Measurements from ENCODE around the gene SCN11A. TPM values are rescaled to one million over a fixed set of nuclear protein-coding genes. Genes with fewer than 3 reads are reported as not detected.

Gene SCN11A
- total RNA-seq, 1 experiment from 2014 or later, result not detected

DNA sequence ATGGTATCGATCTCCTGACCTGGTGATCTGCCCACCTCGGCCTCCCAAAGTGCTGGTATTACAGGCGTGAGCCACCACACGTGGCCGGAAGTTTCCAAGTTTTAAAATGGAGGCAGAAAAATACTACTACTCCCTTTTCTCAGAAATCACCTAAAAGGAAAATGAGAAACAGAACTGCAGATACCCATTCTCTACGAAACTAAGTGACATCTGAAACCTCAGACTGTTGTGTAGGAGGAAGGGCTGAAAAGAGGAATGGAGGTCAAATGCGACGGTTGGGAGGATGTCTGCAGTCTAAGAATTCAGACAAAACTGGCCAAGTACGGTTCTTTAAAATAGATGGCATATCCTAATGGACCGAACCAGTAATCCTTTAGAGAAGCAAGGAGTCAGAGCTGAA is 24.2 kb upstream of the SCN11A start:
- Histone ChIP-seq H3K9me2 (replicated peaks; ENCODE audit: low read length) (no peaks in the 10 kb centered on the region), H3K4me2 (ENCODE audit: low read length) (no peak overlapping the region), H4K20me1 (ENCODE audit: low read length) (no peaks in the 10 kb centered on the region), H3K36me3 (ENCODE audit: low read depth, low read length) (peaks cover 23% of the 10 kb centered on the region), H3K4me3 (ENCODE audit: low read length) (no peak overlapping the region), H3K9ac (ENCODE audit: low read length) (no peak overlapping the region), H3K27ac (ENCODE audit: low read length) (no peak overlapping the region), H3K4me1 (ENCODE audit: insufficient read depth, low read length) (no peaks in the 10 kb centered on the region), H3K9me3 (ENCODE audit: low read length) (no peaks in the 10 kb centered on the region), H3K27me3 (ENCODE audit: low read length) (no peaks in the 10 kb centered on the region), H3F3A (ENCODE audit: low read length, unreplicated experiment) (no peaks in the 10 kb centered on the region), H3K79me2 (ENCODE audit: low read length) (no peaks in the 10 kb centered on the region), H2AFZ (ENCODE audit: low read length) (no peak overlapping the region)
- ChIA-PET POLR2A (ENCODE audit: unreplicated experiment) (no interaction called here), CTCF (no interaction called here)
- no TSS peak for BruUV-seq (replicated peaks)
- DNase-seq (no peak), ATAC-seq (no peak)
- intact Hi-C loops (cut with micrococcal nuclease), result no loop called here
- TF ChIP-seq, protein P1, sequence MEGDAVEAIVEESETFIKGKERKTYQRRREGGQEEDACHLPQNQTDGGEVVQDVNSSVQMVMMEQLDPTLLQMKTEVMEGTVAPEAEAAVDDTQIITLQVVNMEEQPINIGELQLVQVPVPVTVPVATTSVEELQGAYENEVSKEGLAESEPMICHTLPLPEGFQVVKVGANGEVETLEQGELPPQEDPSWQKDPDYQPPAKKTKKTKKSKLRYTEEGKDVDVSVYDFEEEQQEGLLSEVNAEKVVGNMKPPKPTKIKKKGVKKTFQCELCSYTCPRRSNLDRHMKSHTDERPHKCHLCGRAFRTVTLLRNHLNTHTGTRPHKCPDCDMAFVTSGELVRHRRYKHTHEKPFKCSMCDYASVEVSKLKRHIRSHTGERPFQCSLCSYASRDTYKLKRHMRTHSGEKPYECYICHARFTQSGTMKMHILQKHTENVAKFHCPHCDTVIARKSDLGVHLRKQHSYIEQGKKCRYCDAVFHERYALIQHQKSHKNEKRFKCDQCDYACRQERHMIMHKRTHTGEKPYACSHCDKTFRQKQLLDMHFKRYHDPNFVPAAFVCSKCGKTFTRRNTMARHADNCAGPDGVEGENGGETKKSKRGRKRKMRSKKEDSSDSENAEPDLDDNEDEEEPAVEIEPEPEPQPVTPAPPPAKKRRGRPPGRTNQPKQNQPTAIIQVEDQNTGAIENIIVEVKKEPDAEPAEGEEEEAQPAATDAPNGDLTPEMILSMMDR (conservative IDR thresholded peaks at IDR 0.05; ENCODE audit: low read depth, low read length), result no peak
- TF ChIP-seq EZH2 (IDR thresholded peaks at IDR 0.05; ENCODE audit: low read length, unreplicated experiment) (no peak), EZH2phosphoT487 (IDR thresholded peaks at IDR 0.05; ENCODE audit: borderline replicate concordance, low read length) (no peak)

DNA sequence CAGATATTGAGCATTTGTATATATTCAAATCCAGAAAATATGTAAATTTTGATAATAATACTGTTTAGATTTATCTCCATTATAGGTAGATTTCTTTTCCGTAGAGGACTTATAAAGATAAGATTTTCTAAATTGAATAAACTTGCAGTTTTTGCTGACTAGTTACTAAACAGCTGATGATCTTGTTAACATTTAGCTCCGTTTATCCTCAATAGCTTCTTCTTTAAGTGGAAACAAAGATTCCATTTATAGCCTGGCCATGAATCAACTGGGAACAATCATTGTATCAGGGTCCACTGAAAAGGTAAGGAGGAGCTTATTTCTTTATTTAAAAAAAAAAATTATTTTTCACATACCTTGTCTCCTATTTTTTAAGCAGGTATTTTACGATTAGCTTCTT is 16.8 kb upstream of the SCN11A start:
- Histone ChIP-seq H3K27me3 (ENCODE audit: low read length) (no peaks in the 10 kb centered on the region), H3K36me3 (ENCODE audit: low read depth, low read length) (peaks cover 8% of the 10 kb centered on the region; the same call in 1 of the 2 replicates), H4K20me1 (ENCODE audit: low read length) (no peaks in the 10 kb centered on the region), H3K4me1 (ENCODE audit: insufficient read depth, low read length) (no peaks in the 10 kb centered on the region), H2AFZ (ENCODE audit: low read length) (no peak overlapping the region), H3K9me3 (ENCODE audit: low read length) (no peaks in the 10 kb centered on the region), H3K9ac (ENCODE audit: low read length) (no peak overlapping the region), H3K27ac (ENCODE audit: low read length) (no peak overlapping the region), H3K4me3 (ENCODE audit: low read length) (no peak overlapping the region), H3K79me2 (ENCODE audit: low read length) (no peaks in the 10 kb centered on the region), H3K9me2 (replicated peaks; ENCODE audit: low read length) (no peaks in the 10 kb centered on the region), H3F3A (ENCODE audit: low read length, unreplicated experiment) (no peaks in the 10 kb centered on the region), H3K4me2 (ENCODE audit: low read length) (no peak overlapping the region)
- ChIA-PET CTCF (no interaction called here), POLR2A (ENCODE audit: unreplicated experiment) (interaction anchor here (1.0 kb wide), 1 partner anchor 9 kb away, joined by 16 read pairs; no protein-coding TSS in a partner anchor)
- no peak for TF ChIP-seq EZH2phosphoT487 (IDR thresholded peaks at IDR 0.05; ENCODE audit: borderline replicate concordance, low read length)
- TF ChIP-seq, protein P1 (conservative IDR thresholded peaks at IDR 0.05; ENCODE audit: low read depth, low read length), result no peak
- TF ChIP-seq EZH2 (IDR thresholded peaks at IDR 0.05; ENCODE audit: low read length, unreplicated experiment), result no peak
- no TSS peak for BruUV-seq (replicated peaks)
- no peak for DNase-seq
- ATAC-seq, result no peak
- intact Hi-C loops (cut with micrococcal nuclease), result no loop called here

DNA sequence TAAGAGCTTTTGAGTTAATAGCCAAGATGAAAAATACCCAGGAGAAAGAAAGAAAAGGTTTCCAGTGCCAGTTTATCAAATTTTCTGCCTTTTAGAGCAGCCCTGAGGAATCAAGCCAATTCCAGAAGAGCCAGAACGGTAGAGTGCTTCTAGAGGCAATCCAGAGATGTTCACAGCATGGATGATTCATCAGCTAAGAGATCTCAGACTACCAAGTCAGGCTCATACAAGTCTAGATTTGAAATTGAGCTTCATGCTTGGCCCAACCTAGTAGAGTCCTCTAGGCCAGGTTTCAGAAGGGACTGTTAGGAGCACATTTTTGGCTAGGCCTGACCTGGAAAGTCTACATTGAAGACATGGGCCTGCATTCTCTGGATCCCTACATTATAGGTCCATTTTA is 15.5 kb upstream of the SCN11A start:
- no peak overlapping the region for H3K4me3 ChIP-seq (ENCODE audit: low read length)
- H3K9me3 ChIP-seq (ENCODE audit: low read length), result no peaks in the 10 kb centered on the region
- H3K36me3 ChIP-seq (ENCODE audit: low read depth, low read length), result peaks cover 8% of the 10 kb centered on the region; the same call in 1 of the 2 replicates
- CTCF ChIA-PET, result no interaction called here
- TSS peak; percentile 6 for BruUV-seq (replicated peaks)
- H3K4me1 ChIP-seq (ENCODE audit: insufficient read depth, low read length), result no peaks in the 10 kb centered on the region
- POLR2A ChIA-PET (ENCODE audit: unreplicated experiment), result no interaction called here
- H4K20me1 ChIP-seq (ENCODE audit: low read length), result no peaks in the 10 kb centered on the region
- H3F3A ChIP-seq (ENCODE audit: low read length, unreplicated experiment), result no peaks in the 10 kb centered on the region
- H2AFZ ChIP-seq (ENCODE audit: low read length), result no peak overlapping the region
- H3K27me3 ChIP-seq (ENCODE audit: low read length), result no peaks in the 10 kb centered on the region
- no peak for ATAC-seq
- H3K9ac ChIP-seq (ENCODE audit: low read length), result no peak overlapping the region
- H3K4me2 ChIP-seq (ENCODE audit: low read length), result no peak overlapping the region
- intact Hi-C loops (cut with micrococcal nuclease), result no loop called here
- H3K79me2 ChIP-seq (ENCODE audit: low read length), result no peaks in the 10 kb centered on the region
- no peaks in the 10 kb centered on the region for H3K9me2 ChIP-seq (replicated peaks; ENCODE audit: low read length)
- TF ChIP-seq EZH2 (IDR thresholded peaks at IDR 0.05; ENCODE audit: low read length, unreplicated experiment) (no peak), EZH2phosphoT487 (IDR thresholded peaks at IDR 0.05; ENCODE audit: borderline replicate concordance, low read length) (no peak)
- TF ChIP-seq, protein P1 (conservative IDR thresholded peaks at IDR 0.05; ENCODE audit: low read depth, low read length), result no peak
- no peak for DNase-seq
- H3K27ac ChIP-seq (ENCODE audit: low read length), result no peak overlapping the region
